ENCODE data around the gene LAMC1. TPM values are rescaled to one million over a fixed set of nuclear protein-coding genes. Genes with fewer than 3 reads are reported as not detected.

Gene LAMC1
- total RNA-seq, 1 experiment from 2014 or later: 61.2 TPM

DNA sequence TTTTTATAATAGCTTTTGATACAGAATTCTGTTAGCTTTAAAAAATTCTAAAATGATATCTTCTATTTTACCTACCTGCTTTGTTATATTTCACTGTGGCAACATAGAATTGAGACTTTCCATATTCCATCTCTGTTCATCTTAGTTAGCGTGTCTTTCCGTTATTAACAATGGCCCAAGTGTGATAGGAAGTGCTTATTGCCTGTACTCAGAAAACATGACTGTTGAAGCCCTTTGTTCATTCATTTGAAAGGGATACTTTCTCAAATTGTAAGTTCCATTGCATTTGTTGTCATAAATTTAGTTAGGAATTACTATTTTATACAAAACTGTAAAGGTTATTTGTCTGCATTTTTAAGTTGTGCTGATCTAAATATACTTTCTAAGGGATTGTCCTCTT lies 73.1 kb downstream of the LAMC1 start:
- DNase-seq (ENCODE audit: low read depth, low spot score) (no peak), ATAC-seq (no peak)
- Histone ChIP-seq H3K4me1 (ENCODE audit: control insufficient read depth in 1 of 2, insufficient read depth in 2 of 2, low read length in 2 of 2) (peaks cover 10 to 21% of the 10 kb centered on the region in 2 experiments), H3K27ac (ENCODE audit: low read depth, low read length) (no peak overlapping the region), H3K9me3 (ENCODE audit: control insufficient read depth in 1 of 2, insufficient read depth in 1 of 2, low read depth in 1 of 2, low read length in 2 of 2) (no peaks in the 10 kb centered on the region), H4K20me1 (ENCODE audit: insufficient read depth) (no peaks in the 10 kb centered on the region), H3K36me3 (ENCODE audit: control insufficient read depth in 1 of 2, insufficient read depth in 2 of 2, low read length in 2 of 2) (no peaks in the 10 kb centered on the region), H3K4me3 (replicated peaks in 1 of 2; ENCODE audit: low read depth in 1 of 2, low read length in 2 of 2) (no peak overlapping the region), H3K4me2 (ENCODE audit: low read length) (no peak overlapping the region), H3K9me2 (ENCODE audit: insufficient read depth) (no peaks in the 10 kb centered on the region), H3K9ac (ENCODE audit: low read length) (no peak overlapping the region), H3K27me3 (ENCODE audit: insufficient read depth, low read length) (no peaks in the 10 kb centered on the region), H3K79me2 (ENCODE audit: insufficient read depth, low read length) (peaks cover 30% of the 10 kb centered on the region), H2AFZ (ENCODE audit: low read depth, low read length, poor library complexity, severe bottlenecking) (no peak overlapping the region)
- POLR2A ChIA-PET: no interaction called here
- intact Hi-C loops (cut with micrococcal nuclease): loop anchor here (10.0 kb wide), 1 partner anchor 132 kb away; no protein-coding TSS in a partner anchor
- TF ChIP-seq, protein P1, sequence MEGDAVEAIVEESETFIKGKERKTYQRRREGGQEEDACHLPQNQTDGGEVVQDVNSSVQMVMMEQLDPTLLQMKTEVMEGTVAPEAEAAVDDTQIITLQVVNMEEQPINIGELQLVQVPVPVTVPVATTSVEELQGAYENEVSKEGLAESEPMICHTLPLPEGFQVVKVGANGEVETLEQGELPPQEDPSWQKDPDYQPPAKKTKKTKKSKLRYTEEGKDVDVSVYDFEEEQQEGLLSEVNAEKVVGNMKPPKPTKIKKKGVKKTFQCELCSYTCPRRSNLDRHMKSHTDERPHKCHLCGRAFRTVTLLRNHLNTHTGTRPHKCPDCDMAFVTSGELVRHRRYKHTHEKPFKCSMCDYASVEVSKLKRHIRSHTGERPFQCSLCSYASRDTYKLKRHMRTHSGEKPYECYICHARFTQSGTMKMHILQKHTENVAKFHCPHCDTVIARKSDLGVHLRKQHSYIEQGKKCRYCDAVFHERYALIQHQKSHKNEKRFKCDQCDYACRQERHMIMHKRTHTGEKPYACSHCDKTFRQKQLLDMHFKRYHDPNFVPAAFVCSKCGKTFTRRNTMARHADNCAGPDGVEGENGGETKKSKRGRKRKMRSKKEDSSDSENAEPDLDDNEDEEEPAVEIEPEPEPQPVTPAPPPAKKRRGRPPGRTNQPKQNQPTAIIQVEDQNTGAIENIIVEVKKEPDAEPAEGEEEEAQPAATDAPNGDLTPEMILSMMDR (IDR thresholded peaks at IDR 0.05 in 2 of 3, conservative IDR thresholded peaks at IDR 0.05 in 1 of 3; ENCODE audit: borderline replicate concordance in 1 of 3, insufficient read depth in 1 of 3, low read depth in 2 of 3, low read length in 2 of 3): no peak
- TF ChIP-seq SIN3A (IDR thresholded peaks at IDR 0.05; ENCODE audit: low read depth) (no peak), JUND (IDR thresholded peaks at IDR 0.05) (no peak), EZH2 (IDR thresholded peaks at IDR 0.05) (no peak), SRF (IDR thresholded peaks at IDR 0.05; ENCODE audit: low read depth) (no peak), CBX3 (IDR thresholded peaks at IDR 0.05; ENCODE audit: low read depth) (no peak), YY1 (IDR thresholded peaks at IDR 0.05; ENCODE audit: extremely low read depth, insufficient replicate concordance, low read depth, low read length) (no peak), ELF1 (IDR thresholded peaks at IDR 0.05; ENCODE audit: borderline replicate concordance, low read depth) (no peak), CEBPB (IDR thresholded peaks at IDR 0.05; ENCODE audit: low read depth) (no peak), POLR2AphosphoS5 (IDR thresholded peaks at IDR 0.05; ENCODE audit: low read depth, low read length) (no peak), EGR1 (IDR thresholded peaks at IDR 0.05; ENCODE audit: low read depth) (no peak), FOSL1 (IDR thresholded peaks at IDR 0.05; ENCODE audit: low read depth) (no peak), RAD21 (IDR thresholded peaks at IDR 0.05; ENCODE audit: low read depth) (no peak)
- TF ChIP-seq, protein P2, sequence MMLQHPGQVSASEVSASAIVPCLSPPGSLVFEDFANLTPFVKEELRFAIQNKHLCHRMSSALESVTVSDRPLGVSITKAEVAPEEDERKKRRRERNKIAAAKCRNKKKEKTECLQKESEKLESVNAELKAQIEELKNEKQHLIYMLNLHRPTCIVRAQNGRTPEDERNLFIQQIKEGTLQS (IDR thresholded peaks at IDR 0.05): no peak
- TF ChIP-seq, protein P3, sequence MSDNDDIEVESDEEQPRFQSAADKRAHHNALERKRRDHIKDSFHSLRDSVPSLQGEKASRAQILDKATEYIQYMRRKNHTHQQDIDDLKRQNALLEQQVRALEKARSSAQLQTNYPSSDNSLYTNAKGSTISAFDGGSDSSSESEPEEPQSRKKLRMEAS (IDR thresholded peaks at IDR 0.05): no peak
- TF ChIP-seq, protein P4, sequence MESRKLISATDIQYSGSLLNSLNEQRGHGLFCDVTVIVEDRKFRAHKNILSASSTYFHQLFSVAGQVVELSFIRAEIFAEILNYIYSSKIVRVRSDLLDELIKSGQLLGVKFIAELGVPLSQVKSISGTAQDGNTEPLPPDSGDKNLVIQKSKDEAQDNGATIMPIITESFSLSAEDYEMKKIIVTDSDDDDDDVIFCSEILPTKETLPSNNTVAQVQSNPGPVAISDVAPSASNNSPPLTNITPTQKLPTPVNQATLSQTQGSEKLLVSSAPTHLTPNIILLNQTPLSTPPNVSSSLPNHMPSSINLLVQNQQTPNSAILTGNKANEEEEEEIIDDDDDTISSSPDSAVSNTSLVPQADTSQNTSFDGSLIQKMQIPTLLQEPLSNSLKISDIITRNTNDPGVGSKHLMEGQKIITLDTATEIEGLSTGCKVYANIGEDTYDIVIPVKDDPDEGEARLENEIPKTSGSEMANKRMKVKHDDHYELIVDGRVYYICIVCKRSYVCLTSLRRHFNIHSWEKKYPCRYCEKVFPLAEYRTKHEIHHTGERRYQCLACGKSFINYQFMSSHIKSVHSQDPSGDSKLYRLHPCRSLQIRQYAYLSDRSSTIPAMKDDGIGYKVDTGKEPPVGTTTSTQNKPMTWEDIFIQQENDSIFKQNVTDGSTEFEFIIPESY (IDR thresholded peaks at IDR 0.05; ENCODE audit: extremely low read depth, insufficient replicate concordance, low read length): no peak
- TF ChIP-seq, protein P5, sequence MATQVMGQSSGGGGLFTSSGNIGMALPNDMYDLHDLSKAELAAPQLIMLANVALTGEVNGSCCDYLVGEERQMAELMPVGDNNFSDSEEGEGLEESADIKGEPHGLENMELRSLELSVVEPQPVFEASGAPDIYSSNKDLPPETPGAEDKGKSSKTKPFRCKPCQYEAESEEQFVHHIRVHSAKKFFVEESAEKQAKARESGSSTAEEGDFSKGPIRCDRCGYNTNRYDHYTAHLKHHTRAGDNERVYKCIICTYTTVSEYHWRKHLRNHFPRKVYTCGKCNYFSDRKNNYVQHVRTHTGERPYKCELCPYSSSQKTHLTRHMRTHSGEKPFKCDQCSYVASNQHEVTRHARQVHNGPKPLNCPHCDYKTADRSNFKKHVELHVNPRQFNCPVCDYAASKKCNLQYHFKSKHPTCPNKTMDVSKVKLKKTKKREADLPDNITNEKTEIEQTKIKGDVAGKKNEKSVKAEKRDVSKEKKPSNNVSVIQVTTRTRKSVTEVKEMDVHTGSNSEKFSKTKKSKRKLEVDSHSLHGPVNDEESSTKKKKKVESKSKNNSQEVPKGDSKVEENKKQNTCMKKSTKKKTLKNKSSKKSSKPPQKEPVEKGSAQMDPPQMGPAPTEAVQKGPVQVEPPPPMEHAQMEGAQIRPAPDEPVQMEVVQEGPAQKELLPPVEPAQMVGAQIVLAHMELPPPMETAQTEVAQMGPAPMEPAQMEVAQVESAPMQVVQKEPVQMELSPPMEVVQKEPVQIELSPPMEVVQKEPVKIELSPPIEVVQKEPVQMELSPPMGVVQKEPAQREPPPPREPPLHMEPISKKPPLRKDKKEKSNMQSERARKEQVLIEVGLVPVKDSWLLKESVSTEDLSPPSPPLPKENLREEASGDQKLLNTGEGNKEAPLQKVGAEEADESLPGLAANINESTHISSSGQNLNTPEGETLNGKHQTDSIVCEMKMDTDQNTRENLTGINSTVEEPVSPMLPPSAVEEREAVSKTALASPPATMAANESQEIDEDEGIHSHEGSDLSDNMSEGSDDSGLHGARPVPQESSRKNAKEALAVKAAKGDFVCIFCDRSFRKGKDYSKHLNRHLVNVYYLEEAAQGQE (IDR thresholded peaks at IDR 0.05; ENCODE audit: low read depth): no peak
- no TSS peak for BruUV-seq (replicated peaks)
- RAD21 ChIA-PET (ENCODE audit: low non-redundant PET in 1 of 2, low total read pairs in 2 of 2, uncharacterized antibody in 2 of 2, unreplicated experiment in 2 of 2): no interaction called here
- CTCF ChIA-PET: no interaction called here

Measured in HCT116 (cell line).